ENCODE results near the gene IGFLR1. TPM values are rescaled to one million over a fixed set of nuclear protein-coding genes. Genes with fewer than 3 reads are reported as not detected.
A peak's percentile ranks its signal among the peaks of the same experiment; 100 is the strongest.

The IGFLR1 gene
- total and polyA plus RNA-seq, 9 of the 15 experiments (the other 6 are each of a cell fraction or from before 2014, with no cell fraction given) = 1.0 to 14.3 (median 4.6) TPM

- TF ChIP-seq POLR2AphosphoS5 (IDR thresholded peaks at IDR 0.05; ENCODE audit: control insufficient read depth, insufficient read depth, low read depth, low read length) (no peak), ATF1 (CRISPR knock-in tag; IDR thresholded peaks at IDR 0.05) (peak; percentile 39; the same call in 1 of the 2 replicates), ATF1 (tag; IDR thresholded peaks at IDR 0.05) (peak; percentile 93), CGGBP1 (CRISPR knock-in tag; IDR thresholded peaks at IDR 0.05) (no peak), NR2C1 (IDR thresholded peaks at IDR 0.05) (peak; percentile 49), NR2C1 (tag; IDR thresholded peaks at IDR 0.05) (peak; percentile 54; the same call in 1 of the 2 replicates), HEY1 (CRISPR knock-in tag; IDR thresholded peaks at IDR 0.05; ENCODE audit: borderline replicate concordance) (no peak), ZBTB43 (CRISPR knock-in tag; IDR thresholded peaks at IDR 0.05) (no peak), ZNF318 (IDR thresholded peaks at IDR 0.05; ENCODE audit: borderline replicate concordance in 1 of 2, low read depth in 1 of 2) (no peak), TAF9B (IDR thresholded peaks at IDR 0.05; ENCODE audit: partially characterized antibody) (no peak), ZNF592 (IDR thresholded peaks at IDR 0.05) (no peak), HNRNPH1 (optimal IDR thresholded peaks at IDR 0.05; ENCODE audit: low read depth, low read length) (no peak), ZNF224 (CRISPR knock-in tag; IDR thresholded peaks at IDR 0.05) (no peak)
These were observed 3.3 kb upstream of the IGFLR1 start, which contains the start of the genes PSENEN and U2AF1L4 (continued) for GRCh38 chr19:35745328-35746086.
